WTC11 (cell line): Measurements from ENCODE around the gene RXRA. TPM values are rescaled to one million over a fixed set of nuclear protein-coding genes. Genes with fewer than 3 reads are reported as not detected.
A peak's percentile ranks its signal among the peaks of the same experiment; 100 is the strongest.

ENCODE experiments used
- ATAC-seq: fragments of 200-7000 bp; cut with Tn5 transposase; 2 replicates; pipeline ENCODE4 v1.10.0; 2021; ENCODE audit warnings: mild to moderate bottlenecking, moderate library complexity
- CTCF ChIA-PET: fragments of 300-600 bp; sonication (Branson Sonifier 250); formaldehyde crosslinking; loops from one replicate; lab custom pipeline; 2021; ENCODE audit warnings: antibody characterized with exemption; lab: Charles Lee
- POLR2A ChIA-PET: fragments of 350-600 bp; sonication (Branson Sonifier 250); formaldehyde crosslinking; loops from one replicate; lab custom pipeline; 2021; ENCODE audit warnings: antibody characterized with exemption; lab: Charles Lee
- DNase-seq: peaks from one replicate; pipeline ENCODE4 v3.0.0; 2021; ENCODE audit warnings: low spot score
- H3K27ac Mint-ChIP-seq: 2 replicates; pipeline ENCODE4 v1.8.0; 2021; ENCODE audit warnings: mixed read lengths
- H3K27me3 Mint-ChIP-seq: 2 replicates; pipeline ENCODE4 v1.8.0; 2021; ENCODE audit warnings: low read depth, mild to moderate bottlenecking, moderate library complexity, mixed read lengths
- H3K36me3 Mint-ChIP-seq: 2 replicates; pipeline ENCODE4 v1.8.0; 2021; ENCODE audit warnings: mixed read lengths
- H3K4me1 Mint-ChIP-seq: 2 replicates; pipeline ENCODE4 v1.8.0; 2022; ENCODE audit warnings: mixed read lengths
- H3K4me3 Mint-ChIP-seq: 2 replicates; pipeline ENCODE4 v1.8.0; 2021; ENCODE audit warnings: mild to moderate bottlenecking, moderate library complexity, mixed read lengths
- H3K9me3 Mint-ChIP-seq: 2 replicates; pipeline ENCODE4 v1.8.0; 2021; ENCODE audit warnings: mixed read lengths
- ATF1 ChIP-seq: sonication (generic); formaldehyde crosslinking; IDR thresholded peaks from 2 replicates; pipeline ENCODE4 v1.8.1; 2023; ENCODE audit warnings: mild to moderate bottlenecking, moderate library complexity, missing genetic modification reagents
- CREB1 ChIP-seq: sonication (generic); formaldehyde crosslinking; IDR thresholded peaks from 2 replicates; pipeline ENCODE4 v1.8.0; 2023; ENCODE audit warnings: mild to moderate bottlenecking, missing genetic modification reagents
- FOXJ3 ChIP-seq: sonication (generic); formaldehyde crosslinking; IDR thresholded peaks from 2 replicates; pipeline ENCODE4 v1.9.0; 2021; ENCODE audit warnings: missing genetic modification reagents, mild to moderate bottlenecking, borderline replicate concordance
- FOXP1 ChIP-seq: sonication (generic); formaldehyde crosslinking; IDR thresholded peaks from 2 replicates; pipeline ENCODE4 v1.8.0; 2022; ENCODE audit warnings: missing genetic modification reagents, mild to moderate bottlenecking, moderate library complexity, borderline replicate concordance
- GRHL2 ChIP-seq: fragments of 250-450 bp; sonication (Bioruptor Pico); IDR thresholded peaks from 2 replicates; pipeline ENCODE4 v1.8.0; 2022; ENCODE audit warnings: mild to moderate bottlenecking, moderate library complexity; ENCODE audit not compliant: insufficient replicate concordance, severe bottlenecking
- GTF2I ChIP-seq: fragments of 250-450 bp; sonication (Bioruptor Pico); conservative IDR thresholded peaks from 2 replicates; pipeline ENCODE4 v1.4.0; 2021; ENCODE audit warnings: mild to moderate bottlenecking
- HMGA2 ChIP-seq: fragments of 250-450 bp; sonication (Bioruptor Pico); IDR thresholded peaks from 2 replicates; pipeline ENCODE4 v1.4.0; 2021; ENCODE audit warnings: mild to moderate bottlenecking, moderate library complexity
- JUN ChIP-seq: sonication (generic); formaldehyde crosslinking; IDR thresholded peaks from 2 replicates; pipeline ENCODE4 v1.8.0; 2023; ENCODE audit warnings: mild to moderate bottlenecking, missing genetic modification reagents
- KAT7 ChIP-seq: sonication (generic); formaldehyde crosslinking; IDR thresholded peaks from 2 replicates; pipeline ENCODE4 v1.8.1; 2023; ENCODE audit warnings: missing genetic modification reagents, mild to moderate bottlenecking, borderline replicate concordance
- MLX ChIP-seq: sonication (generic); formaldehyde crosslinking; IDR thresholded peaks from 2 replicates; pipeline ENCODE4 v1.8.1; 2023; ENCODE audit warnings: mild to moderate bottlenecking, missing genetic modification reagents, moderate library complexity
- MYBL2 ChIP-seq: sonication (generic); formaldehyde crosslinking; IDR thresholded peaks from 2 replicates; pipeline ENCODE4 v1.8.1; 2023; ENCODE audit warnings: mild to moderate bottlenecking, moderate library complexity, missing genetic modification reagents
- NFATC4 ChIP-seq: fragments of 250-450 bp; sonication (Bioruptor Pico); IDR thresholded peaks from 2 replicates; pipeline ENCODE4 v1.9.0; 2021; ENCODE audit warnings: mild to moderate bottlenecking
- NR1H2 ChIP-seq: sonication (generic); formaldehyde crosslinking; IDR thresholded peaks from 2 replicates; pipeline ENCODE4 v1.9.0; 2021; ENCODE audit warnings: mild to moderate bottlenecking, moderate library complexity, missing genetic modification reagents
- NR2C2 ChIP-seq: sonication (generic); formaldehyde crosslinking; IDR thresholded peaks from 2 replicates; pipeline ENCODE4 v1.8.0; 2022; ENCODE audit warnings: mild to moderate bottlenecking, missing genetic modification reagents
- NR3C1 ChIP-seq: sonication (generic); formaldehyde crosslinking; conservative IDR thresholded peaks from 2 replicates; pipeline ENCODE4 v1.8.1; 2023; ENCODE audit warnings: low read depth, mild to moderate bottlenecking, missing genetic modification reagents
- PRDM15 ChIP-seq: sonication (generic); formaldehyde crosslinking; IDR thresholded peaks from 2 replicates; pipeline ENCODE4 v1.8.0; 2022; ENCODE audit warnings: missing genetic modification reagents
- PREB ChIP-seq: sonication (generic); formaldehyde crosslinking; IDR thresholded peaks from 2 replicates; pipeline ENCODE4 v1.8.1; 2022; ENCODE audit warnings: mild to moderate bottlenecking, missing genetic modification reagents, moderate library complexity, borderline replicate concordance
- PRRX2 ChIP-seq: fragments of 250-450 bp; sonication (Bioruptor Pico); IDR thresholded peaks from 2 replicates; pipeline ENCODE4 v1.8.0; 2021; ENCODE audit warnings: mild to moderate bottlenecking
- SMAD3 ChIP-seq: sonication (generic); formaldehyde crosslinking; IDR thresholded peaks from 2 replicates; pipeline ENCODE4 v1.8.0; 2022; ENCODE audit warnings: missing genetic modification reagents, mild to moderate bottlenecking, borderline replicate concordance
- SOX15 ChIP-seq: fragments of 250-450 bp; sonication (Bioruptor Pico); IDR thresholded peaks from 2 replicates; pipeline ENCODE4 v1.9.0; 2021; ENCODE audit warnings: mild to moderate bottlenecking
- USF1 ChIP-seq: sonication (generic); formaldehyde crosslinking; IDR thresholded peaks from 2 replicates; pipeline ENCODE4 v1.8.0; 2022; ENCODE audit warnings: mild to moderate bottlenecking, missing genetic modification reagents
- ZNF121 ChIP-seq: sonication (generic); formaldehyde crosslinking; IDR thresholded peaks from 2 replicates; pipeline ENCODE4 v1.8.0; 2023; ENCODE audit warnings: missing genetic modification reagents
- ZNF232 ChIP-seq: sonication (generic); formaldehyde crosslinking; IDR thresholded peaks from 2 replicates; pipeline ENCODE4 v1.8.0; 2022; ENCODE audit warnings: mild to moderate bottlenecking, missing genetic modification reagents
- ZNF263 ChIP-seq: sonication (generic); formaldehyde crosslinking; IDR thresholded peaks from 2 replicates; pipeline ENCODE4 v1.8.1; 2022; ENCODE audit warnings: low read depth, mild to moderate bottlenecking, moderate library complexity, missing genetic modification reagents
- ZNF317 ChIP-seq: sonication (generic); formaldehyde crosslinking; IDR thresholded peaks from 2 replicates; pipeline ENCODE4 v1.8.1; 2023; ENCODE audit warnings: low read depth, mild to moderate bottlenecking, moderate library complexity, missing genetic modification reagents, borderline replicate concordance
- ZNF423 ChIP-seq: fragments of 250-450 bp; sonication (Bioruptor Pico); IDR thresholded peaks from 2 replicates; pipeline ENCODE4 v2.1.2; 2022; ENCODE audit warnings: mild to moderate bottlenecking, moderate library complexity
- ZNF512 ChIP-seq: sonication (generic); formaldehyde crosslinking; IDR thresholded peaks from 2 replicates; pipeline ENCODE4 v1.8.1; 2022; ENCODE audit warnings: missing genetic modification reagents, borderline replicate concordance
- total RNA-seq: library from RNA; stranded (reverse); gene quantifications from 3 replicates; pipeline ENCODE4 v1.2.3, GENCODE V29; 2021

RXRA gene
- total RNA-seq, 1 experiment from 2014 or later = 27.5 TPM

GRCh38 chr9:134374301-134375010 is 48.2 kb downstream of the RXRA start:
- H3K27ac Mint-ChIP-seq = peak overlapping the region; percentile 90

GRCh38 chr9:134375011-134375390 is 48.7 kb downstream of the RXRA start:
- H3K4me3 Mint-ChIP-seq = no peak overlapping the region
- no peaks in the 10 kb centered on the region for H3K4me1 Mint-ChIP-seq
- peak overlapping the region; percentile 90 for H3K27ac Mint-ChIP-seq
- no peaks in the 10 kb centered on the region for H3K9me3 Mint-ChIP-seq
- no peak for TF ChIP-seq ZNF121
- no peak for TF ChIP-seq PRDM15 (CRISPR knock-in tag)
- no peak for TF ChIP-seq NR1H2 (CRISPR knock-in tag)
- no peak for TF ChIP-seq MLX
- no peak for TF ChIP-seq HMGA2 (CRISPR knock-in tag)
- no peak for TF ChIP-seq USF1
- TF ChIP-seq GRHL2 (CRISPR knock-in tag) = no peak
- no peak for TF ChIP-seq ZNF232 (CRISPR knock-in tag)
- no peak for TF ChIP-seq PREB (CRISPR knock-in tag)
- no peak for TF ChIP-seq FOXJ3 (CRISPR knock-in tag)
- TF ChIP-seq NR3C1 (CRISPR knock-in tag) = no peak
- TF ChIP-seq SMAD3 = no peak
- no peak for TF ChIP-seq JUN
- TF ChIP-seq GTF2I = no peak
- TF ChIP-seq ZNF512 = no peak
- no peak for TF ChIP-seq NR2C2
- ChIA-PET CTCF (no interaction called here), POLR2A (interaction anchor here (0.6 kb wide), 1 partner anchor 25 kb away, joined by 3 read pairs; no protein-coding TSS in a partner anchor)
- H3K27me3 Mint-ChIP-seq = no peaks in the 10 kb centered on the region
- H3K36me3 Mint-ChIP-seq = no peaks in the 10 kb centered on the region
- ATAC-seq (no peak), DNase-seq (no peak)

More at GRCh38 chr9:134374301-134375010, 48.2 kb downstream of the RXRA start:
- Mint-ChIP-seq H3K9me3 (no peaks in the 10 kb centered on the region), H3K36me3 (no peaks in the 10 kb centered on the region), H3K27me3 (no peaks in the 10 kb centered on the region), H3K4me3 (no peak overlapping the region), H3K4me1 (no peaks in the 10 kb centered on the region)
- no peak for ATAC-seq
- DNase-seq = no peak
- ChIA-PET POLR2A (no interaction called here), CTCF (no interaction called here)
- no peak for TF ChIP-seq KAT7 (CRISPR knock-in tag)
- no peak for TF ChIP-seq FOXP1 (CRISPR knock-in tag)
- no peak for TF ChIP-seq MYBL2 (CRISPR knock-in tag)
- no peak for TF ChIP-seq NFATC4 (CRISPR knock-in tag)
- no peak for TF ChIP-seq PRRX2 (CRISPR knock-in tag)
- no peak for TF ChIP-seq SOX15 (CRISPR knock-in tag)
- no peak for TF ChIP-seq NR1H2 (CRISPR knock-in tag)
- no peak for TF ChIP-seq ATF1 (CRISPR knock-in tag)
- no peak for TF ChIP-seq CREB1 (CRISPR knock-in tag)
- no peak for TF ChIP-seq ZNF317 (CRISPR knock-in tag)
- no peak for TF ChIP-seq ZNF263 (CRISPR knock-in tag)
- TF ChIP-seq FOXJ3 (CRISPR knock-in tag) = no peak
- no peak for TF ChIP-seq ZNF423 (CRISPR knock-in tag)
